Mesothelial cell of epicardium (in vitro differentiated cells): ENCODE results near the gene PPM1A. TPM values are rescaled to one million over a fixed set of nuclear protein-coding genes. Genes with fewer than 3 reads are reported as not detected.

Experiments
- DNase-seq, 2 experiments: peaks; one replicate each; pipeline ENCODE4 v3.0.0; 2021; ENCODE audit warnings: low spot score in 2 of 2; ENCODE audit not compliant: unreplicated experiment in 2 of 2
- H3K27ac Mint-ChIP-seq: 2 replicates; pipeline ENCODE4 v1.8.0; 2021; ENCODE audit warnings: mixed read lengths
- H3K27me3 Mint-ChIP-seq: 2 replicates; pipeline ENCODE4 v1.8.0; 2021; ENCODE audit warnings: low read depth, mixed read lengths
- H3K36me3 Mint-ChIP-seq: 2 replicates; pipeline ENCODE4 v1.8.0; 2021; ENCODE audit warnings: mixed read lengths
- H3K4me1 Mint-ChIP-seq: 2 replicates; pipeline ENCODE4 v1.8.0; 2021; ENCODE audit warnings: mixed read lengths
- H3K4me3 Mint-ChIP-seq: 2 replicates; pipeline ENCODE4 v1.8.0; 2021; ENCODE audit warnings: mild to moderate bottlenecking, moderate library complexity, mixed read lengths
- H3K9me3 Mint-ChIP-seq: 2 replicates; pipeline ENCODE4 v1.8.0; 2021; ENCODE audit warnings: mixed read lengths
- CTCF ChIP-seq: fragments of 200-600 bp; sonication (generic); IDR thresholded peaks from one replicate; pipeline ENCODE4 v1.5.0; 2021; ENCODE audit warnings: antibody characterized with exemption; ENCODE audit not compliant: unreplicated experiment
- total RNA-seq: library from RNA; stranded (reverse); gene quantifications from 3 replicates; pipeline ENCODE4 v1.2.1, GENCODE V29; 2021

Gene PPM1A
- total RNA-seq, result 44.3 to 44.7 TPM (median 44.6 TPM) in 3 replicates

GRCh38 chr14:60248697-60249318 is at the start of gene PPM1A:
Gene PPM1A (plus strand): TSS chr14:60249221. CDS start chr14:60282704, 33,483 bp downstream.
- H3K36me3 Mint-ChIP-seq, result no peaks in the 10 kb centered on the region
- peak within 1 kb of the TSS; percentile 100 for H3K27ac Mint-ChIP-seq
- no peaks in the 10 kb centered on the region for H3K27me3 Mint-ChIP-seq
- no peaks in the 10 kb centered on the region for H3K9me3 Mint-ChIP-seq
- peaks cover 46% of the 10 kb centered on the region for H3K4me1 Mint-ChIP-seq
- no peak for TF ChIP-seq CTCF
- peak; percentile 92 to 96 for DNase-seq
- H3K4me3 Mint-ChIP-seq, result peak within 1 kb of the TSS; percentile 90

GRCh38 chr14:60199321-60199720 is 49.7 kb upstream of the PPM1A start:
- TF ChIP-seq CTCF, result no peak
- Mint-ChIP-seq H3K4me1 (no peaks in the 10 kb centered on the region), H3K36me3 (no peaks in the 10 kb centered on the region), H3K27ac (no peak overlapping the region), H3K9me3 (peaks cover 21% of the 10 kb centered on the region), H3K4me3 (no peak overlapping the region), H3K27me3 (no peaks in the 10 kb centered on the region)
- DNase-seq, result no peak

GRCh38 chr14:60204104-60204842 is 44.7 kb upstream of the PPM1A start:
- H3K9me3 Mint-ChIP-seq, result peaks cover 17% of the 10 kb centered on the region
- TF ChIP-seq CTCF, result no peak
- peaks cover 22% of the 10 kb centered on the region for H3K27me3 Mint-ChIP-seq
- H3K27ac Mint-ChIP-seq, result no peak overlapping the region
- no peaks in the 10 kb centered on the region for H3K36me3 Mint-ChIP-seq
- no peak overlapping the region for H3K4me3 Mint-ChIP-seq
- no peaks in the 10 kb centered on the region for H3K4me1 Mint-ChIP-seq
- no peak for DNase-seq

- no peak for TF ChIP-seq CTCF
- H3K4me3 Mint-ChIP-seq, result no peak overlapping the region
- no peak overlapping the region for H3K27ac Mint-ChIP-seq
Measured at GRCh38 chr14:60204843-60205774, 43.9 kb upstream of the PPM1A start.

GRCh38 chr14:60206249-60206670 is 42.8 kb upstream of the PPM1A start:
- peaks cover 22% of the 10 kb centered on the region for H3K27me3 Mint-ChIP-seq
- H3K27ac Mint-ChIP-seq, result no peak overlapping the region
- TF ChIP-seq CTCF, result no peak
- H3K4me1 Mint-ChIP-seq, result no peaks in the 10 kb centered on the region
- H3K36me3 Mint-ChIP-seq, result no peaks in the 10 kb centered on the region
- no peak overlapping the region for H3K4me3 Mint-ChIP-seq
- peaks cover 10% of the 10 kb centered on the region for H3K9me3 Mint-ChIP-seq
- DNase-seq, result no peak

More at GRCh38 chr14:60204843-60205774, 43.9 kb upstream of the PPM1A start:
- peaks cover 22% of the 10 kb centered on the region for H3K27me3 Mint-ChIP-seq
- no peaks in the 10 kb centered on the region for H3K36me3 Mint-ChIP-seq
- H3K4me1 Mint-ChIP-seq, result no peaks in the 10 kb centered on the region
- no peak for DNase-seq
- peaks cover 13% of the 10 kb centered on the region for H3K9me3 Mint-ChIP-seq
